GM10248 (cell line): ENCODE data around the gene CDKN2AIP.

ENCODE experiments used
- CTCF ChIA-PET: fragments of 300-600 bp; sonication (Branson Sonifier 250); formaldehyde crosslinking; extraction: SDS; loops from one replicate; lab custom pipeline; 2021; ENCODE audit warnings: antibody characterized with exemption; lab: Yijun Ruan, JAX
- POLR2A ChIA-PET: fragments of 350-650 bp; sonication (Branson Sonifier 250); formaldehyde crosslinking; extraction: SDS; loops from one replicate; lab custom pipeline; 2020; ENCODE audit warnings: antibody characterized with exemption; lab: Yijun Ruan, JAX
- DNase-seq: peaks from one replicate; pipeline ENCODE4 v3.0.0; 2012; ENCODE audit errors: extremely low spot score
- TF ChIP-seq, protein P1 (sequence below): IDR thresholded peaks from 2 replicates; pipeline ENCODE4 v1.5.1; 2012; ENCODE audit warnings: mild to moderate bottlenecking, low read depth; ENCODE audit errors: extremely low read depth, missing control alignments, control extremely low read depth

Gene CDKN2AIP

DNA sequence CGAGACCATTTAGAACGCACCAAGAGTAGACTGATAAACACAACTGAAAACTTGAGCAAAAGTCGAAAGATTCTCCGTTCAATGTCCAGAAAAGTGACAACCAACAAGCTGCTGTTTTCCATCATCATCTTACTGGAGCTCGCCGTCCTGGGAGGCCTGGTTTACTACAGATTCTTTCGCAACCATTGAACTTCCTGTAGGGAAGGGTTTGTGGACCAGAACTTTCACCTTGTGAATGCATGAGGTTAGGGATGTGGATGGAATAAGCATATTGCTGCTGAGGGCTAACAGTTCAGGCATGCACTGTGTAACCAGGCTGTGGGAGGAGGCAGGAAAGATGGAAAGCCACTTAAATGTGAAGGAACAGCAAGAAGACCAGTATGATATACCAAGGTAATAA, 39.6 kb downstream of the CDKN2AIP start:
- POLR2A ChIA-PET, result no interaction called here
- CTCF ChIA-PET, result interaction anchor here (2.1 kb wide), 1 partner anchor 10 kb away, joined by 10 read pairs; no protein-coding TSS in a partner anchor
- TF ChIP-seq, protein P1, sequence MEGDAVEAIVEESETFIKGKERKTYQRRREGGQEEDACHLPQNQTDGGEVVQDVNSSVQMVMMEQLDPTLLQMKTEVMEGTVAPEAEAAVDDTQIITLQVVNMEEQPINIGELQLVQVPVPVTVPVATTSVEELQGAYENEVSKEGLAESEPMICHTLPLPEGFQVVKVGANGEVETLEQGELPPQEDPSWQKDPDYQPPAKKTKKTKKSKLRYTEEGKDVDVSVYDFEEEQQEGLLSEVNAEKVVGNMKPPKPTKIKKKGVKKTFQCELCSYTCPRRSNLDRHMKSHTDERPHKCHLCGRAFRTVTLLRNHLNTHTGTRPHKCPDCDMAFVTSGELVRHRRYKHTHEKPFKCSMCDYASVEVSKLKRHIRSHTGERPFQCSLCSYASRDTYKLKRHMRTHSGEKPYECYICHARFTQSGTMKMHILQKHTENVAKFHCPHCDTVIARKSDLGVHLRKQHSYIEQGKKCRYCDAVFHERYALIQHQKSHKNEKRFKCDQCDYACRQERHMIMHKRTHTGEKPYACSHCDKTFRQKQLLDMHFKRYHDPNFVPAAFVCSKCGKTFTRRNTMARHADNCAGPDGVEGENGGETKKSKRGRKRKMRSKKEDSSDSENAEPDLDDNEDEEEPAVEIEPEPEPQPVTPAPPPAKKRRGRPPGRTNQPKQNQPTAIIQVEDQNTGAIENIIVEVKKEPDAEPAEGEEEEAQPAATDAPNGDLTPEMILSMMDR, result no peak
- DNase-seq, result no peak

DNA sequence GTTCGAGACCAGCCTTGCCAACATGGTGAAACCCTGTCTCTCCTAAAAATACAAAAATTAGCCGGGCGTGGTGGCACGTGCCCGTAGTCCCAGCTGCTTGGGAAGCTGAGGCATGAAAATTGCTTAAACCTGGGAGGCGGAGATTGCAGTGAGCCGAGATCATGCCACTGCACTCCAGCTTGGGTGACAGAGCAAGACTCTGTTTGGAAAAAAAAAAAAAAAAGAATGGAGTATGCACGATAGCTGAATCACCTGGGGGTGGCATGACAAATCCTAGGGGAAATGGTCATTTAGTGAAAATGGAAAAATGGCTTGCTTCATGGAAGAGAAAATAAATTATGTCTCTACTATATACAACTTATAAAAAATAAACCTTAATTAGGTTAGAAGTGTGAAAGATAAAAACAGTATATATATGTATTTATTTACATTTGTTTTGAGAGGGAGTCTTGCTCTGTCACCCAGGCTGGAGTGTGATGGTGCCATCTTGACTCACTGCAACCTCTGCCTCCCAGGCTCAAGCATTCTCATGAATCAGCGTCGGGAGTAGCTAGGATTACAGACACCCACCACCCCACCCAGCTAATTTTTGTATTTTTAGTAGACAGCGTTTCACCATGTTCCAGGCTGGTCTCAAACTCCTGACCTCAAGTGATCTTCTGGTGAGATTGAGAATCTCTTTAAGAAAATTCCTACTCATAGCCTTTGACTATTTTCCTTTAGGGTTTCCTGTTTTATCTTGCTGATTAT, 41.1 kb downstream of the CDKN2AIP start:
- CTCF ChIA-PET, result no interaction called here

DNA sequence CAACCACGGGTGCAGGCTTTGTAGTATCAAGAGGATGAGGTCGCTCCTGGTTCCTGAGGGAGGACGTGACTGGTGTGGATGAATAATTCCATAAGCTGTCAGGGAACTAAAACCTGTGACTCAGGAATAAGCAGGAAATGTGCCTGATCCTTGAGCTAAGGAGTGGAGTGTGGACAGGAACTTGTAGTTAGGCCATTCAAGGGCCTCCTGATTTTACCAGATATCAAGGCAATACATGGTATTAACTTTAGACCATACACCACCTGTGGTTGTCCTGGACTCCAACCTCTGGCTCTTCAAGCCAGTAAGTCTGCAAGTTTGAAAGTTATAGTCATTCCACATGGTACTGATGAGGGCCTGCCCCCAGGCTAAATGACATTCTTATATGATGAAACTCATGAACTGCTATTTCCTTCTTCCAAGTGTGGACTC, 48.4 kb downstream of the CDKN2AIP start:
- ChIA-PET CTCF (interaction anchor here (1.1 kb wide), 2 partner anchors 10 to 20 kb away, joined by 3 read pairs; no protein-coding TSS in a partner anchor), POLR2A (no interaction called here)

More for the DNA sequence above, 41.1 kb downstream of the CDKN2AIP start:
- POLR2A ChIA-PET, result no interaction called here
- TF ChIP-seq, protein P1, result no peak
- no peak for DNase-seq

DNA sequence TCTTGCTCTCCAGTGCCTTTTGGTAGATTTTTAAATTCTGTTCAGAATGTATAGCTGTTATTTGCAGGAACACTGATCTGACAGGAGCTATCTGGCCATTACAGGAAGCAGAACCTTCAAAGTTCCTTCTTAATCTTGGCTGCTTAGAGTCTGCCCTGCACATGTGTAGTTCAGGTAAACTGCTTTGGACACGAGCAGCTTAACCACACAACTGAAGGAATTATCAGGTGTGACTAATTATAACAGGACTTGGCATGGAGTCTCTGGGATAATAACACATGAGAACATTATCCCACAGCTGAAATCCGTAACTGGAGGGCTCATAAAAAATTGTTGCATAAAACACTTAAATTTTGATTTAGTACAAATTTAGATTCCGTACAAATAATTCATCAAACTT, 48.8 kb downstream of the CDKN2AIP start:
- no peak for DNase-seq
- CTCF ChIA-PET, result interaction anchor here (1.1 kb wide), 2 partner anchors 9 to 19 kb away, joined by 3 read pairs; no protein-coding TSS in a partner anchor
- POLR2A ChIA-PET, result no interaction called here
- TF ChIP-seq, protein P1, result no peak

More for the DNA sequence above, 48.4 kb downstream of the CDKN2AIP start:
- no peak for DNase-seq
- TF ChIP-seq, protein P1, result no peak

DNA sequence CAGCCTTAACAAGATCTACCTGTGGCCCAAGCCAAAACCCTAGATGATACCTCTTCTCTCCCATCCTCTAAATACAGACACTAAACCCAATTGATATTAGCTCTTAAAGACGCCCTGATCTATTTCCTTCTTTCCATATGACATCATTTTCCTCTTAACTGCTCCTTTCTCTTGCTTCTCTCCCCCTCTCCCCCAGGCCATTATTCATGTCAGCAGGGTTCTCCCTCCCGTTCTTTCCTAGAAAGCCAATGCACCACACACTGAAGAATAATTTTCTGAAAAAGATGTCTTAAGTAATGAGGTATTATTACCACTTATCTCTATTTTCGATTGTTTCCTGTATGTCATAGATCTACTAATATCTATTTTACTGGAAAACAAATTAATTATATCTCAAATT, 50.7 kb downstream of the CDKN2AIP start:
- POLR2A ChIA-PET, result no interaction called here
- TF ChIP-seq, protein P1, result no peak
- CTCF ChIA-PET, result interaction anchor here (1.1 kb wide), 1 partner anchor 23 kb away, joined by 3 read pairs; no protein-coding TSS in a partner anchor
- no peak for DNase-seq
